ENCODE measurements around the gene SELENOV.

Gene SELENOV

GRCh38 chr19:39566064-39566463 is 51.1 kb downstream of the SELENOV start:
- no peak for FAIRE-seq

- FAIRE-seq = no peak
Measured at GRCh38 chr19:39568604-39569003, 53.7 kb downstream of the SELENOV start.
